22Rv1 (cell line): ENCODE measurements around the gene ERC1.

Experiments used
- H3K27ac ChIP-seq: fragments of 450-650 bp; 2 replicates; pipeline ENCODE4 v1.5.1; 2017
- CTCF ChIP-seq: fragments of 450-650 bp; IDR thresholded peaks from 2 replicates; pipeline ENCODE4 v1.5.1; 2017; ENCODE audit warnings: mild to moderate bottlenecking
- ZFX ChIP-seq: fragments of 450-650 bp; IDR thresholded peaks from 2 replicates; pipeline ENCODE4 v1.6.1; 2017; ENCODE audit warnings: antibody characterized with exemption, borderline replicate concordance

ERC1 gene

GRCh38 chr12:1494856-1495255, 503.8 kb downstream of the ERC1 start:
- no peak for TF ChIP-seq ZFX

GRCh38 chr12:1496162-1496900, 505.3 kb downstream of the ERC1 start:
- no peak overlapping the region for H3K27ac ChIP-seq
- TF ChIP-seq ZFX (no peak), CTCF (no peak)

More at GRCh38 chr12:1494856-1495255, 503.8 kb downstream of the ERC1 start:
- H3K27ac ChIP-seq = no peak overlapping the region

DNA sequence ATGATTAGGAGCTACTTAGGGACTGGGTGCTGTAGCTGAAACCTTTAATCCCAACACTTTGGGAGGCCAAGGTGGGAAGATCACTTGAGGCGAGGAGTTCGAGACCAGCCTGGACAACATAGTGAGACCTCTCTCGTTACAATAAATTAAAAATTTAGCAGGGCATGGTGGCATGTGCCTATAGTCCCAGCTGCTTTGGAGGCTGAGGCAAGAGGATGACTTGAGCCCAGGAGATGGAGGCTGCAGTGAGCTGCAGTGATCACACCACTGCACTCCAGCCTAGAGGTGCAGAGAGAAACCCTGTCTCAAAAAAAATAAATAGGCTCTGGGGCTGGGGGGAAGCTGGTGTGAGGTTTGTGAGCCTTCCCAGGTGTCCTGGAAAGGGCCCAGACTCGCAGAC, 506.1 kb downstream of the ERC1 start:
- no peak overlapping the region for H3K27ac ChIP-seq
- no peak for TF ChIP-seq CTCF
- no peak for TF ChIP-seq ZFX

DNA sequence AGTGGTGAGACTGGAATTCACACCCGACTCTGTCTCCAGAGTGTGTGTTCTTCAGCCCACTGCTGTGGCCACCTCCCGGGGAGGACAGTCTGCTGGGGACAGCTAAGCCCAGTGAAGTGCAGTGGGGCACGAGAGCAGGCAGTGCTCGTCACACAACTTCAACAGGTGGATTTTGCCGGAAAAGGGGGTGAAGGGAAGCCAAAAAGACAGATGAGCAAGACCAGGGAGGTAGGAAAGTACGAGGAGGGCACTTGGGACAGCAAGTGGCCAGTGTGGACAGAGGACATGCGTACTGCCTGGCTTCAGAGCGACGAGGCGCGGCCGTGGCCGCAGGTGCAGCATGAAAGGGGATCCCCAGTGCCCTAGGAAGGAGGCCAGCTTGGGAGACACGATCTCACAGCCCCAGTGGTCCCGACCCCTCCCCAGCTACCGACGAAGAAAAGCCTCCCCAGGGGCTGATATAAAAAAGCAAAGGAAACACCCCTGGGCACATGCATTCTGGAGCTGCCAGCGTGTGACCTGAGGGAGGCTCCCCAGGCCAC, 507.2 kb downstream of the ERC1 start:
- TF ChIP-seq CTCF (no peak), ZFX (no peak)
- H3K27ac ChIP-seq = no peak overlapping the region

GRCh38 chr12:1499351-1499750, 508.3 kb downstream of the ERC1 start:
- no peak for TF ChIP-seq ZFX
- no peak for TF ChIP-seq CTCF
- H3K27ac ChIP-seq = no peak overlapping the region

DNA sequence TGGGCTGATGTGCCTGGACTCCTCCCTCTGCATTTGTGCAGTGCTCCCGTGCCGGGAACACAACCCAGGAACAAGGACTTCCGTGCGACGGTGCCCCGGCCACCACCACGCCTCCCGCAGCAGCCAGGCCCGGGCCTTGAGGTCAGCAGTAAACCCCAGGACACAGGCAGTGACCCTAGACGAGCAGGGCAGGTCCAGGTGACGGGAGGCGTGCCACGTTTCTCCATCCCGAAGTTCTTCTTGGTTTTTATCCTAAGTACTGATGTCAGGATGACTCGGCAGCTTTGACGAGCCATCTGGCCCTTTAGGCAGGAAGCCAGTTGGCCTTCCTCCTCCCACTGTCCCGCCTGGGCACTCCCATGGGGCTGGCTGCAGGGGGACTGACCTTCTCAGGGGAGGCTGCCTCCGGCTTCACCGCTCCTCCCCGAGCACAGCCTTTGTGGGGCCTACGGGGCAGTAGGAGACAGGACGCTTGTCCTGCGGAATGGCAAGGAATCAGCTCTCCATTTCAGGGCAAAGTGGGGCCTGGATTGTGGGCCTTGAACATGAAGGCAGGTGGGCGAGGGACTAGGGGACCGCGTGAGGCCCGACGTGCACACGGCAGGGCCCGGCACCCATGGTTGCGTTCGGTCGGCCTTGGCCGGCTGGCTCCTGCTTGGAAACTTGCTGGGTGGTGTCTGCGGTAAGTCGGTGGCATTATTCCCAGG, 509.2 kb downstream of the ERC1 start:
- TF ChIP-seq CTCF (no peak), ZFX (no peak)
- no peak overlapping the region for H3K27ac ChIP-seq

- TF ChIP-seq ZFX = no peak
- TF ChIP-seq CTCF = no peak
- H3K27ac ChIP-seq = no peak overlapping the region
Measured at GRCh38 chr12:1501001-1501400, 510.0 kb downstream of the ERC1 start.
